ENCODE measurements around the gene KIZ.

GRCh38 chr20:21111416-21111815 lies 14.5 kb upstream of the KIZ start:
- no peak for TF ChIP-seq CTCF (IDR thresholded peaks at IDR 0.05)
- TF ChIP-seq POLR2A (IDR thresholded peaks at IDR 0.05) = no peak
